ENCODE results near the gene CFTR. TPM values are rescaled to one million over a fixed set of nuclear protein-coding genes. Genes with fewer than 3 reads are reported as not detected.

Gene CFTR
- total RNA-seq, 1 experiment from 2014 or later, result not detected

DNA sequence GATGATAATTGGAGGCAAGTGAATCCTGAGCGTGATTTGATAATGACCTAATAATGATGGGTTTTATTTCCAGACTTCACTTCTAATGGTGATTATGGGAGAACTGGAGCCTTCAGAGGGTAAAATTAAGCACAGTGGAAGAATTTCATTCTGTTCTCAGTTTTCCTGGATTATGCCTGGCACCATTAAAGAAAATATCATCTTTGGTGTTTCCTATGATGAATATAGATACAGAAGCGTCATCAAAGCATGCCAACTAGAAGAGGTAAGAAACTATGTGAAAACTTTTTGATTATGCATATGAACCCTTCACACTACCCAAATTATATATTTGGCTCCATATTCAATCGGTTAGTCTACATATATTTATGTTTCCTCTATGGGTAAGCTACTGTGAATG is 79.6 kb downstream of the CFTR start:
- no peak overlapping the region for H3K4me3 ChIP-seq
- H3K4me1 ChIP-seq (replicated peaks; ENCODE audit: insufficient read depth), result no peaks in the 10 kb centered on the region
- POLR2A ChIA-PET (ENCODE audit: unreplicated experiment), result no interaction called here
- no peaks in the 10 kb centered on the region for H3K9me3 ChIP-seq (ENCODE audit: insufficient read depth, low read depth)
- no peaks in the 10 kb centered on the region; the same call in 1 of the 2 replicates for H3K9me2 ChIP-seq (ENCODE audit: insufficient read depth)
- BruUV-seq (replicated peaks), result no TSS peak
- no peaks in the 10 kb centered on the region for H3K79me2 ChIP-seq (ENCODE audit: low read depth)
- H3K27ac ChIP-seq, result no peak overlapping the region
- H3K27me3 ChIP-seq (ENCODE audit: insufficient read depth, low read depth), result no peaks in the 10 kb centered on the region
- intact Hi-C loops (cut with micrococcal nuclease; ENCODE audit: unreplicated experiment), result no loop called here
- H3K36me3 ChIP-seq (ENCODE audit: low read depth), result no peaks in the 10 kb centered on the region
- H3F3A ChIP-seq (ENCODE audit: insufficient read depth, low read depth), result no peaks in the 10 kb centered on the region
- H3K4me2 ChIP-seq, result no peak overlapping the region
- H2AFZ ChIP-seq, result no peak overlapping the region; the same call in 1 of the 2 replicates
- DNase-seq, result no peak
- TF ChIP-seq EZH2 (IDR thresholded peaks at IDR 0.05; ENCODE audit: low read depth), result no peak
- TF ChIP-seq, protein P1, sequence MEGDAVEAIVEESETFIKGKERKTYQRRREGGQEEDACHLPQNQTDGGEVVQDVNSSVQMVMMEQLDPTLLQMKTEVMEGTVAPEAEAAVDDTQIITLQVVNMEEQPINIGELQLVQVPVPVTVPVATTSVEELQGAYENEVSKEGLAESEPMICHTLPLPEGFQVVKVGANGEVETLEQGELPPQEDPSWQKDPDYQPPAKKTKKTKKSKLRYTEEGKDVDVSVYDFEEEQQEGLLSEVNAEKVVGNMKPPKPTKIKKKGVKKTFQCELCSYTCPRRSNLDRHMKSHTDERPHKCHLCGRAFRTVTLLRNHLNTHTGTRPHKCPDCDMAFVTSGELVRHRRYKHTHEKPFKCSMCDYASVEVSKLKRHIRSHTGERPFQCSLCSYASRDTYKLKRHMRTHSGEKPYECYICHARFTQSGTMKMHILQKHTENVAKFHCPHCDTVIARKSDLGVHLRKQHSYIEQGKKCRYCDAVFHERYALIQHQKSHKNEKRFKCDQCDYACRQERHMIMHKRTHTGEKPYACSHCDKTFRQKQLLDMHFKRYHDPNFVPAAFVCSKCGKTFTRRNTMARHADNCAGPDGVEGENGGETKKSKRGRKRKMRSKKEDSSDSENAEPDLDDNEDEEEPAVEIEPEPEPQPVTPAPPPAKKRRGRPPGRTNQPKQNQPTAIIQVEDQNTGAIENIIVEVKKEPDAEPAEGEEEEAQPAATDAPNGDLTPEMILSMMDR (conservative IDR thresholded peaks at IDR 0.05), result no peak
- CTCF ChIA-PET, result no interaction called here
- no peaks in the 10 kb centered on the region for H4K20me1 ChIP-seq (ENCODE audit: insufficient read depth)

DNA sequence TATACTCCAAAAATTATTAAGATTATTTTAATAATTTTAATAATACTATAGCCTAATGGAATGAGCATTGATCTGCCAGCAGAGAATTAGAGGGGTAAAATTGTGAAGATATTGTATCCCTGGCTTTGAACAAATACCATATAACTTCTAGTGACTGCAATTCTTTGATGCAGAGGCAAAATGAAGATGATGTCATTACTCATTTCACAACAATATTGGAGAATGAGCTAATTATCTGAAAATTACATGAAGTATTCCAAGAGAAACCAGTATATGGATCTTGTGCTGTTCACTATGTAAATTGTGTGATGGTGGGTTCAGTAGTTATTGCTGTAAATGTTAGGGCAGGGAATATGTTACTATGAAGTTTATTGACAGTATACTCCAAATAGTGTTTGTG is 80.2 kb downstream of the CFTR start:
- H4K20me1 ChIP-seq (ENCODE audit: insufficient read depth), result no peaks in the 10 kb centered on the region
- H3K36me3 ChIP-seq (ENCODE audit: low read depth), result no peaks in the 10 kb centered on the region
- no peaks in the 10 kb centered on the region for H3K4me1 ChIP-seq (replicated peaks; ENCODE audit: insufficient read depth)
- no peaks in the 10 kb centered on the region for H3K79me2 ChIP-seq (ENCODE audit: low read depth)
- no peaks in the 10 kb centered on the region for H3K9me3 ChIP-seq (ENCODE audit: insufficient read depth, low read depth)
- no peak overlapping the region for H3K4me3 ChIP-seq
- POLR2A ChIA-PET (ENCODE audit: unreplicated experiment), result no interaction called here
- CTCF ChIA-PET, result no interaction called here
- H3K9me2 ChIP-seq (ENCODE audit: insufficient read depth), result no peaks in the 10 kb centered on the region; the same call in 1 of the 2 replicates
- no peaks in the 10 kb centered on the region for H3K27me3 ChIP-seq (ENCODE audit: insufficient read depth, low read depth)
- no peak for DNase-seq
- intact Hi-C loops (cut with micrococcal nuclease; ENCODE audit: unreplicated experiment), result no loop called here
- H2AFZ ChIP-seq, result no peak overlapping the region
- TF ChIP-seq, protein P1 (conservative IDR thresholded peaks at IDR 0.05), result no peak
- TF ChIP-seq EZH2 (IDR thresholded peaks at IDR 0.05; ENCODE audit: low read depth), result no peak
- H3K27ac ChIP-seq, result no peak overlapping the region
- no TSS peak for BruUV-seq (replicated peaks)
- no peaks in the 10 kb centered on the region for H3F3A ChIP-seq (ENCODE audit: insufficient read depth, low read depth)
- H3K4me2 ChIP-seq, result no peak overlapping the region

GRCh38 chr7:117562759-117563158 is 82.9 kb downstream of the CFTR start:
- POLR2A ChIA-PET (ENCODE audit: unreplicated experiment), result interaction anchor here (0.6 kb wide), 1 partner anchor 11 kb away, joined by 6 read pairs; no protein-coding TSS in a partner anchor
- intact Hi-C loops (cut with micrococcal nuclease; ENCODE audit: unreplicated experiment), result no loop called here
- CTCF ChIA-PET, result no interaction called here
- Histone ChIP-seq H4K20me1 (ENCODE audit: insufficient read depth) (no peaks in the 10 kb centered on the region), H3K4me1 (replicated peaks; ENCODE audit: insufficient read depth) (no peaks in the 10 kb centered on the region), H3F3A (ENCODE audit: insufficient read depth, low read depth) (no peaks in the 10 kb centered on the region), H3K4me3 (no peak overlapping the region), H3K27me3 (ENCODE audit: insufficient read depth, low read depth) (no peaks in the 10 kb centered on the region), H3K79me2 (ENCODE audit: low read depth) (no peaks in the 10 kb centered on the region), H3K4me2 (no peak overlapping the region), H3K36me3 (ENCODE audit: low read depth) (no peaks in the 10 kb centered on the region), H3K9me2 (ENCODE audit: insufficient read depth) (peaks cover 5% of the 10 kb centered on the region; the same call in 1 of the 2 replicates), H2AFZ (no peak overlapping the region), H3K27ac (no peak overlapping the region), H3K9me3 (ENCODE audit: insufficient read depth, low read depth) (no peaks in the 10 kb centered on the region)
- DNase-seq, result no peak
- BruUV-seq (replicated peaks), result no TSS peak
- TF ChIP-seq, protein P1 (conservative IDR thresholded peaks at IDR 0.05), result no peak
- no peak for TF ChIP-seq EZH2 (IDR thresholded peaks at IDR 0.05; ENCODE audit: low read depth)

Measured in PC-9 (cell line).